Measurements from ENCODE around the gene BTD. TPM values are rescaled to one million over a fixed set of nuclear protein-coding genes. Genes with fewer than 3 reads are reported as not detected.
"Not testable (repeated sequence)": the region's sequence is repeated elsewhere in the genome, so short reads cannot be mapped to it uniquely, and the experiment has no call there.

Gene BTD
- total RNA-seq, 1 experiment from 2014 or later = 5.2 TPM

GRCh38 chr3:15591242-15591641 lies 10.3 kb upstream of the BTD start:
- Histone ChIP-seq H3K27ac (ENCODE audit: low read length) (no peak overlapping the region), H3K9me3 (ENCODE audit: low read length) (no peaks in the 10 kb centered on the region), H3K4me2 (ENCODE audit: low read depth, low read length, poor library complexity, severe bottlenecking) (no peak overlapping the region), H3K79me2 (ENCODE audit: low read length) (no peaks in the 10 kb centered on the region; the same call in 1 of the 2 replicates), H3K36me3 (ENCODE audit: insufficient read depth, low read length) (peaks cover 19% of the 10 kb centered on the region), H2AFZ (ENCODE audit: low read length) (no peak overlapping the region), H3K27me3 (ENCODE audit: low read length) (no peaks in the 10 kb centered on the region), H3K9ac (ENCODE audit: low read length) (no peak overlapping the region), H3K9me2 (replicated peaks; ENCODE audit: insufficient read depth, low read length) (no peaks in the 10 kb centered on the region), H4K20me1 (ENCODE audit: insufficient read depth, low read depth, low read length) (no peaks in the 10 kb centered on the region), H3K4me3 (ENCODE audit: low read length) (no peak overlapping the region), H3K4me1 (ENCODE audit: low read length) (peaks cover 6% of the 10 kb centered on the region; the same call in 1 of the 2 replicates)
- no peak for DNase-seq

GRCh38 chr3:15591928-15592327 lies 9.6 kb upstream of the BTD start:
- peaks cover 20% of the 10 kb centered on the region for H3K36me3 ChIP-seq (ENCODE audit: insufficient read depth, low read length)

GRCh38 chr3:15592968-15593367 lies 8.6 kb upstream of the BTD start:
- Histone ChIP-seq H3K4me1 (ENCODE audit: low read length) (no peaks in the 10 kb centered on the region), H3K27me3 (ENCODE audit: low read length) (no peaks in the 10 kb centered on the region), H4K20me1 (ENCODE audit: insufficient read depth, low read depth, low read length) (no peaks in the 10 kb centered on the region), H3K4me2 (ENCODE audit: low read depth, low read length, poor library complexity, severe bottlenecking) (no peak overlapping the region), H2AFZ (ENCODE audit: low read length) (no peak overlapping the region), H3K36me3 (ENCODE audit: insufficient read depth, low read length) (peaks cover 31% of the 10 kb centered on the region), H3K79me2 (ENCODE audit: low read length) (no peaks in the 10 kb centered on the region; the same call in none of the 2 replicates), H3K9me3 (ENCODE audit: low read length) (no peaks in the 10 kb centered on the region), H3K4me3 (ENCODE audit: low read length) (no peak overlapping the region), H3K9ac (ENCODE audit: low read length) (no peak overlapping the region), H3K9me2 (replicated peaks; ENCODE audit: insufficient read depth, low read length) (no peaks in the 10 kb centered on the region), H3K27ac (ENCODE audit: low read length) (no peak overlapping the region)
- no peak for DNase-seq

More at GRCh38 chr3:15591928-15592327, 9.6 kb upstream of the BTD start:
- no peaks in the 10 kb centered on the region for H3K4me1 ChIP-seq (ENCODE audit: low read length)
- no peak overlapping the region for H2AFZ ChIP-seq (ENCODE audit: low read length)
- H3K27ac ChIP-seq (ENCODE audit: low read length) = no peak overlapping the region
- H3K4me2 ChIP-seq (ENCODE audit: low read depth, low read length, poor library complexity, severe bottlenecking) = no peak overlapping the region
- H4K20me1 ChIP-seq (ENCODE audit: insufficient read depth, low read depth, low read length) = no peaks in the 10 kb centered on the region
- H3K9me2 ChIP-seq (replicated peaks; ENCODE audit: insufficient read depth, low read length) = no peaks in the 10 kb centered on the region
- no peaks in the 10 kb centered on the region for H3K9me3 ChIP-seq (ENCODE audit: low read length)
- no peaks in the 10 kb centered on the region; the same call in none of the 2 replicates for H3K79me2 ChIP-seq (ENCODE audit: low read length)
- H3K4me3 ChIP-seq (ENCODE audit: low read length) = no peak overlapping the region
- no peak overlapping the region for H3K9ac ChIP-seq (ENCODE audit: low read length)
- no peak for DNase-seq
- no peaks in the 10 kb centered on the region for H3K27me3 ChIP-seq (ENCODE audit: low read length)

GRCh38 chr3:15595955-15596354 lies 5.6 kb upstream of the BTD start:
- Histone ChIP-seq H2AFZ (ENCODE audit: low read length) (no peak overlapping the region), H3K9me2 (replicated peaks; ENCODE audit: insufficient read depth, low read length) (no peaks in the 10 kb centered on the region), H3K4me1 (ENCODE audit: low read length) (peaks cover 9% of the 10 kb centered on the region), H3K4me3 (ENCODE audit: low read length) (no peak overlapping the region), H3K27me3 (ENCODE audit: low read length) (no peaks in the 10 kb centered on the region), H3K36me3 (ENCODE audit: insufficient read depth, low read length) (peaks cover 43% of the 10 kb centered on the region), H4K20me1 (ENCODE audit: insufficient read depth, low read depth, low read length) (no peaks in the 10 kb centered on the region), H3K9ac (ENCODE audit: low read length) (no peak overlapping the region), H3K27ac (ENCODE audit: low read length) (no peak overlapping the region), H3K79me2 (ENCODE audit: low read length) (peaks cover 27% of the 10 kb centered on the region), H3K9me3 (ENCODE audit: low read length) (no peaks in the 10 kb centered on the region), H3K4me2 (ENCODE audit: low read depth, low read length, poor library complexity, severe bottlenecking) (no peak overlapping the region)
- no peak for DNase-seq

- H3K4me1 ChIP-seq (ENCODE audit: low read length) = peaks cover 14% of the 10 kb centered on the region
- peak overlapping the region; percentile 56 for H3K27ac ChIP-seq (ENCODE audit: low read length)
- H3K27me3 ChIP-seq (ENCODE audit: low read length) = no peaks in the 10 kb centered on the region
- peaks cover 35% of the 10 kb centered on the region; the same call in 1 of the 2 replicates for H3K36me3 ChIP-seq (ENCODE audit: insufficient read depth, low read length)
- H3K9ac ChIP-seq (ENCODE audit: low read length) = peak overlapping the region; percentile 83
- DNase-seq = no peak
- no peaks in the 10 kb centered on the region for H4K20me1 ChIP-seq (ENCODE audit: insufficient read depth, low read depth, low read length)
- peak overlapping the region; percentile 84 for H2AFZ ChIP-seq (ENCODE audit: low read length)
- H3K79me2 ChIP-seq (ENCODE audit: low read length) = peaks cover 31% of the 10 kb centered on the region
- H3K4me3 ChIP-seq (ENCODE audit: low read length) = peak overlapping the region; percentile 91
- H3K9me3 ChIP-seq (ENCODE audit: low read length) = no peaks in the 10 kb centered on the region
- peak overlapping the region; percentile 72 for H3K4me2 ChIP-seq (ENCODE audit: low read depth, low read length, poor library complexity, severe bottlenecking)
- H3K9me2 ChIP-seq (replicated peaks; ENCODE audit: insufficient read depth, low read length) = no peaks in the 10 kb centered on the region
These were observed 523 bp upstream of the BTD start for GRCh38 chr3:15601046-15601398.

GRCh38 chr3:15602146-15602536 lies 596 bp downstream of the BTD start:
- H3K4me3 ChIP-seq (ENCODE audit: low read length) = peak overlapping the region; percentile 83
- H2AFZ ChIP-seq (ENCODE audit: low read length) = peak overlapping the region; percentile 72; the same call in 1 of the 2 replicates
- peaks cover 14% of the 10 kb centered on the region for H3K4me1 ChIP-seq (ENCODE audit: low read length)
- H3K9ac ChIP-seq (ENCODE audit: low read length) = peak overlapping the region; percentile 83
- H3K9me3 ChIP-seq (ENCODE audit: low read length) = no peaks in the 10 kb centered on the region
- no peaks in the 10 kb centered on the region for H3K9me2 ChIP-seq (replicated peaks; ENCODE audit: insufficient read depth, low read length)
- peaks cover 31% of the 10 kb centered on the region for H3K79me2 ChIP-seq (ENCODE audit: low read length)
- DNase-seq = no peak
- no peaks in the 10 kb centered on the region for H4K20me1 ChIP-seq (ENCODE audit: insufficient read depth, low read depth, low read length)
- H3K27ac ChIP-seq (ENCODE audit: low read length) = peak overlapping the region; percentile 75
- H3K36me3 ChIP-seq (ENCODE audit: insufficient read depth, low read length) = peaks cover 25% of the 10 kb centered on the region; the same call in 1 of the 2 replicates
- peak overlapping the region; percentile 97 for H3K4me2 ChIP-seq (ENCODE audit: low read depth, low read length, poor library complexity, severe bottlenecking)
- no peaks in the 10 kb centered on the region for H3K27me3 ChIP-seq (ENCODE audit: low read length)

GRCh38 chr3:15602816-15603215 lies 1.3 kb downstream of the BTD start:
- H3K9me2 ChIP-seq (replicated peaks; ENCODE audit: insufficient read depth, low read length); DNase-seq; H3K9me3 ChIP-seq (ENCODE audit: low read length); H2AFZ ChIP-seq (ENCODE audit: low read length); H4K20me1 ChIP-seq (ENCODE audit: insufficient read depth, low read depth, low read length); H3K27ac ChIP-seq (ENCODE audit: low read length); H3K27me3 ChIP-seq (ENCODE audit: low read length): not testable (repeated sequence)
- peak overlapping the region; percentile 83 for H3K9ac ChIP-seq (ENCODE audit: low read length)
- peaks cover 31% of the 10 kb centered on the region for H3K79me2 ChIP-seq (ENCODE audit: low read length)
- H3K4me1 ChIP-seq (ENCODE audit: low read length) = peaks cover 14% of the 10 kb centered on the region
- H3K4me2 ChIP-seq (ENCODE audit: low read depth, low read length, poor library complexity, severe bottlenecking) = peak overlapping the region; percentile 97
- peaks cover 18% of the 10 kb centered on the region; the same call in 1 of the 2 replicates for H3K36me3 ChIP-seq (ENCODE audit: insufficient read depth, low read length)
- H3K4me3 ChIP-seq (ENCODE audit: low read length) = peak overlapping the region; percentile 83

GRCh38 chr3:15604584-15604983 lies 3.0 kb downstream of the BTD start:
- peaks cover 16% of the 10 kb centered on the region for H3K79me2 ChIP-seq (ENCODE audit: low read length)
- H3K9me3 ChIP-seq (ENCODE audit: low read length); H3K4me3 ChIP-seq (ENCODE audit: low read length); H4K20me1 ChIP-seq (ENCODE audit: insufficient read depth, low read depth, low read length); H3K4me2 ChIP-seq (ENCODE audit: low read depth, low read length, poor library complexity, severe bottlenecking); H3K27ac ChIP-seq (ENCODE audit: low read length); H3K9ac ChIP-seq (ENCODE audit: low read length); H2AFZ ChIP-seq (ENCODE audit: low read length); H3K27me3 ChIP-seq (ENCODE audit: low read length); H3K36me3 ChIP-seq (ENCODE audit: insufficient read depth, low read length); H3K9me2 ChIP-seq (replicated peaks; ENCODE audit: insufficient read depth, low read length); DNase-seq: not testable (repeated sequence)
- peaks cover 14% of the 10 kb centered on the region for H3K4me1 ChIP-seq (ENCODE audit: low read length)
